Activated CD4-positive, CD25-positive, alpha-beta regulatory T cell treated with anti-CD3 and anti-CD28 coated beads, Interleukin-2, amount 50 U/mL, for 24 hours (primary cell): ENCODE measurements around the gene ZNF732.
"Not testable (repeated sequence)": the region's sequence is repeated elsewhere in the genome, so short reads cannot be mapped to it uniquely, and the experiment has no call there.

ENCODE experiments used
- ATAC-seq, 2 donors: fragments of 150-1000 bp; cut with Tn5 transposase; one replicate each; pipeline ENCODE4 v1.10.0; 2021; ENCODE audit warnings: mild to moderate bottlenecking in 1 of 2, moderate library complexity in 1 of 2

Gene ZNF732

DNA sequence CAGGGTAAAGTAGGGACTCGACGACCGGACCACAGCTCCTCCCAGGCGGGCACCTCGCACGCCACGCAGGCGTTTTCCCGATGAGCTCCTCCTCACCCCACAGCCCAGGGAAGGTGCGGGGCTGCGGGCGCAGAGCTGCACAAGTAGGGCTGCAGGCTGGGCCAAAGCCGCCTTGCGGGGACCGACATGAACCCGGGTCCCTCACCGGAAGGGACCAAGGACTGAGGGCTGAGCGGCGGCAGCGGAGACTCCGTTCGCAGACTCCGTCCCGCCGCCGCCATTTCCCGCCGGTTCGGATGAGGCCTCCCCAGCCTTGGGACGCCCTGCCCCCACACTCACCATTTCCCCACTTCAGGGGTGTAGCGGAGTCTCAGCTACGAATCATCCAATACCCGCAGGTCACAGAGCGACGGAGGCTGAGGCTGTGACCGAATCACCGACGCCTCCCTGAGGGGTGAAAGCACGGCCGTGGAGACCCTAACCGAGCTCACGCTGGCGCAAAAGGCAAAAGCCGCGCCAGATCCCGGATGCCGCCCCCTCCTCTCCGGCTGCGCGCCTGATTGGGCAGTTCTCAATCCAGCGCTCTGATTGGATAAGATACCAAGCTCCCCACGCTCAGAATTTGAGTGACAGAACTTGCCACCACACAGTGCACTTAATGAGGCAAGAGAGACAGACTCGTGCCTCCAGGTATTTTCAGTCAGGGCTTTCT is at the start of gene ZNF732:
TSS of gene ZNF732 (minus strand) at position 506 of the 712 bp plus-strand sequence. CDS start at position 342, 164 bp downstream.
- no peak for ATAC-seq

DNA sequence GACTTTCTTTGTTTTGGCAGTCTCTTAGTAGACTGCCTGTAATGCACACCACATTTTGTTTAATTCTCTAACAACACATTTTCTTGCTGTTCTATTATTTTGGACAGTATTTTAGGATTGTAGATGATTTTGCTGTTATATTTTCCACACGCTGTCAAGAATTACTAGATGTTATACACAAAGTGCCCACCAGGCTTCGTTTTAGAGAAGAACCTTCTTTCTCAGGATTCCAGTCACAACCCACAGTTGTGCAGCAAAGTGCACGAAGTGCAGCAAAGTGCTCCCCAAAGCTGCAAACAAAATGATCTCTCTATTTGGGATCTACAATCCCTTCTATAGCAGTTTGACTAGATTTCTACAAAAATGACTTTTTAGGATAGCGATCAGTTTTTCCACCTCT is 34.7 kb upstream of the ZNF732 start:
- ATAC-seq: no peak

- ATAC-seq: no peak
These were observed 33.5 kb upstream of the ZNF732 start for GRCh38 chr4:338759-339097.

- peak; percentile 34 to 49 for ATAC-seq
These were observed 32.9 kb upstream of the ZNF732 start for GRCh38 chr4:337932-338758.

DNA sequence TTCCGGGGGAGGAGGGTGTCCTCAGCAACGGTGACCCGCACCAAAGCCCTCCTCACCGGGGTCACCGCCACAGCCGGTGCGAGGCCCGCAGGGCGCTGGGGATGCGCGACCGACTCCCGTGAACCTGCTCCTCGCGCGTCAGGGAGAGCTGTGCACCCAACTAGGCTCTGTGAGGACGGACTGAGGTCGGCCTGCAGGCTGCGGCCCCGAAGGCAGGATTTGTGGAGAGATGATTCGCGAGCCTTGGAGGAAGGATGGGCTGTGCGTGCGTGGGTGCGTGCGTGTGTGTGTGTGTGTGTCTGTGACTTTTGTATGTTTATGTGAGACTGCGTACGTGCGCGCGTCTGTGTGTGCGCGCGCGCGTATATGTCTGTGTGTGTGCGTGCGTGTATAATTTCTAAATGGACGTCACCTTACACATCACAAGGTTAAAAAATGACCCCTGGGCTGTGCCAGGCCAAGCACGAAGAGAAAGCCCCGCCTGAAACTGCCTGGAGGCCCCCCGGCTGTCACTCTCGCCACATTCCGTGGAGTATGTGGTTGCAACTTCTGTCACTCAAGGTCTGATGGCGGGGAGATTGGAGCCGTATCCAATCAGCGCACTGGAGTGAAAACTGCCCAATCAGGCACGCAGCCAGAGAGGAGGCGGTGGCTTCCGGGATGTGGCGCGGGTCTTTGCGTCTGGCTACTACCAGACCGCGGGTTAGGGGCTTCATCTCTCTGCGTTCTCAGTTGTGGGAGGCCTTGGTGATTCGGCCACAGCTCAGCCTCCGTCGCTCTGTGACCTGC is 32.1 kb upstream of the ZNF732 start, which contains the start of gene ZNF141:
TSS of gene ZNF141 (plus strand) at position 672 of the 789 bp plus-strand sequence. CDS start 170 bp downstream, outside the sequence.
- ATAC-seq: peak; percentile 96

DNA sequence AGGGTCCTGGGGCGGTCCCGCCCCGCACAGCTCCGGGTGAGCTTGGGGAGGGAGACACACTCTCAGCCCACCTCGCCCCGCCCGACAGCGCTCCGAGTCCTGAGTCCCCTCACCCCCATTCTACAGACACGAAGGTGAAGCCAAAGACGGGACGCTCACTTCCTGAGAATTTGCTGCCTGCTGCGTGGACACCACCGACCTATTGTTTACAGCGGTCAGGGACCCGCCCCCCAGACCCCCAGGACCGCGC is 31.5 kb upstream of the ZNF732 start:
- ATAC-seq: no peak

DNA sequence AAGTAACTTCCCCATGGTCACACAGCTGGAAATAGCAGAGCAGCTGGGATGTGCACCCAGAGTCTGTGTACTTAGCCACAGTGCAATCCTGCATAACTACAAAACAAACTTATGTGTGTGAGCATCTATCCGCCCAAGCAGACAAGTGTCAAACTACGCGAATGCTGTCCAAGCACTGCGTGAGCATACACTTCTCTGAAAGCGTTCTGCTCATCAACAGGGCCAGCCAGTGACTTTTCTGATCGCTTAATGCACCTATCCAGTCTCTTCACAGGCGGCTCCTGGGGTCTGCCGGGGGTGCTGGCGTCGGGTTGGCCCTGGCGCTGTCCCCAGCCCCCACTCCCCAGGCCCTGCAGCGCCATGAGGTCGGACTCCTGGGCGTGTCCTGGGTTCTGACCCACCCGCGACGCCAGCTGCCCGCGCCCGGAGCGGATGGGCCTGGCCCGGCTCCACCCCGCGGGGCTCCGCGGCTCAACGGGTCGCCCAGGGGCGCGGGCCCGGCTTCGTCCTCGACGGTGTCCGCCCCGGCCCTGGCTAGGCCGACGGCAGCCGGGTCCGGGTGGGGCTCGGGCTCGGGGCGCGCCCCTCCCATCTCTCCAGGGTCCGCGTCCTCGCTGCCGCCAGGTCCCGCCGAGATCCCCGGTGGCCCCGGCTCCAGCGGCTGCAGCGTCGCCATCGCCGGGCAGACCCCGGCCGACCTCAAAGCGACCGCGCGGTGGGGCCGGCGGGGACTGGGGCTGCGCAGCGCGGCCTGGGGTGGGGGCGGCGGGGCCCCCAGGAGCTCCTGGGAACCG is 31.0 kb upstream of the ZNF732 start:
- no peak for ATAC-seq

- ATAC-seq: no peak
These were observed 30.2 kb upstream of the ZNF732 start for GRCh38 chr4:335515-335914.

DNA sequence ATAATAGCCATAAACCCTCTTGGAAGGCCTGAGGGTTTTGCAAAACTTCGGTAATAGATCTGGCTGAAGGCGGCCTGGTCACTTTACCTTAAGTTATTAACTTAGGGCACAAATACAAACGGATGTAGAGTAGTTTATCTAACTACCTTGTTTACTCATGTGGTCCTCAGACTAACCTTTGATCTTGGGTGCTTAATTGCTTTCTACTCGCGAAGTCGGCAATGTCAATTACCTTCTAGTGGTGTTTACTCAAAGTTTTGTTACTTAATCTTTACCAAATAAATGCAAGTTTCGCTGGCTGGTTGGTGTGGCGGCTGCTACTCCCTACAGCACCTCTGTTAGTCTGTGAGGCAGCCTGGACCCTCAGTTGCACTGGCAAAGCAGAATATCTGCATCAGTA is 23.5 kb upstream of the ZNF732 start:
- no peak for ATAC-seq

DNA sequence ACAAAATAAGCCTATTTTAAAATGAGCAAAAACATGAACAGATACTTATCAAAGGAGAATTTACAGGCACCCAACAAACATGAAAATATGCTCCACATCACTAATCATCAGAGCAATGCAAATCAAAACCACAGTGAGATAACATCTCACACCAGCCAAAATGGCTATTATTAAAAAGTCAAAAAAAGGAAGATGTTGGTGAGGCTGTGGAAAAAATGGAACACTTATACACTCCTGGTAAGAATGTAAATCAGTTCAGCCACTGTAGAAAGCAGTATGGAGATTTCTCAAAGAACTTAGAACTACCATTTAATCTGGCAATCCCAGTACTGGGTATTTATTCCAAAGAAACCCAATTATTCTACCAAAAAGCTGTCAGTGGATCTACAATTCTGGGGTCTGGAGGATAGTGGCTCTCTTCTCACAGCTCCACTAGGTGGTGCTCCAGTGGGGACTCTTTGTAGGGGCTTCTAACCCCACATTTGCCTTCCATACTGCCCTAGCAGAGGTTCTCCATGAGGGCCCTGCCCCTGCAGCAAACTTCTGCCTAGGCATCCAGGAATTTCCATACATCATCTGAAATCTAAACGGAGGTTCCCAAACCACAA is 9.1 kb upstream of the ZNF732 start:
- ATAC-seq: no peak

GRCh38 chr4:309807-310206 is 4.5 kb upstream of the ZNF732 start:
- no peak for ATAC-seq

GRCh38 chr4:306551-306961 is 1.3 kb upstream of the ZNF732 start:
- no peak for ATAC-seq

DNA sequence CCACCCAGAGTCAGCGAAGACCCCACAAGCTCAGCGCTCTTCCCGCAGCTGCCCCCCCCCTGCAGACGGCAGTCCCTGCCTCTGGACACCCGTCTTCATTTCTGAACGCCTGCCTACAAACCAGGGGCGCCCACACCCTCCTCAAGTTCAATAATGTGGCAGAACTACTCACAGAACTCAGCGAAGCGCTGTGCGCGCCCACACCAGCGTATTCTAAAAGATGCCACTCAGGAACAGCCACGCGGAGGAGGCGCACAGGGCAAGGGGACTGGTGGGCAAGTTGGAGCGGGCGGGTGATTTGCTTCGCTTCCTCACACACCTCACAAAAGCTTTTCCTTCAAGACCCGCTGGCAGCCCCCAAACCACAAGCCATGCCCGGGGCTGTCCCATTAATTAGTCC is 758 bp downstream of the ZNF732 start:
- ATAC-seq: not testable (repeated sequence)

- no peak for ATAC-seq
These were observed 2.9 kb downstream of the ZNF732 start for GRCh38 chr4:302381-302780.

- ATAC-seq: no peak
These were observed 10.5 kb downstream of the ZNF732 start for GRCh38 chr4:294732-295131.

GRCh38 chr4:288891-289290 is 16.4 kb downstream of the ZNF732 start:
- no peak for ATAC-seq

GRCh38 chr4:273309-274017 is 31.8 kb downstream of the ZNF732 start:
- ATAC-seq: no peak

DNA sequence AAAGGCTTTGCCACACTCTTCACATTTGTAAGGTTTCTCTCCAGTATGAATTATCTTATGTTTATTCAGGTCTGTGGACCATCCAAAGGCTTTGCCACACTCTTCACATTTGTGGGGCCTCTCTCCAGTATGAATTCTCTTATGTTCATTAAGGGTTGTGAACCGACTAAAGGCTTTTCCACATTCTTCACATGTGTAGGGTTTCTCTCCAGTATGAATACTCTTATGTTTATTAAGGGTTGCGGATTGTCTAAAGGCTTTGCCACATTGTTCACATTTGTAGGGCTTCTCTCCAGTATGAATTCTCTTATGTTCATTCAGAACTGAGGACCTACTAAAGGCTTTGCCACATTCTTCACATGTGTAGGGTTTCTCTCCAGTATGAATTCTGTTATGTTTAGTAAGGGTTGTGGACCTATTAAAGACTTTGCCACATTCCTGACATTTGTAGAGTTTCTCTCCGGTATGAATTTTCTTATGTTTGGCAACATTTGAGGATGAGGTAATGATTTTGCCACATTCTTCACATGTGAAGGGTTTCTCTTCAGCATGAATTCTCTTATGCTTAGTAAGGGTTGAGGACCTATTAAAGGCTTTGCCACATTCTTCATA is 33.7 kb downstream of the ZNF732 start:
- no peak for ATAC-seq

DNA sequence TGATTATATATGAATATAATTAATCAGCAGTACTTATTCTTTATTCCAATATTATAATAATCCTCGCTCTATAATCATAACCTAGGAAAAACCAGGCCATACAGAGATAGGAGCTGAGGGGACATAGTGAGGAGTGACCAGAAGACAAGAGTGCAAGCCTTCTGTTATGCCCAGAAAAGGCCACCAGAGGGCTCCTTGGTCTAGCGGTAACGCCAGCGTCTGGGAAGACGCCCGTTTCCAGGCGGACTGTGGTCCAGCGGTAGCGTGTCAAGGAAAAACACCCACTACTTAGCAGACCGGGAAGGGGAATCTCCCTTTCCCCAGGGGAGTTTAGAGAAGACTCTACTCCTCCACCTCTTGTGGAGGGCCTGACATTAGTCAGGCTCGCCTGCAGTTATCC is 46.0 kb downstream of the ZNF732 start:
- not testable (repeated sequence) for ATAC-seq

DNA sequence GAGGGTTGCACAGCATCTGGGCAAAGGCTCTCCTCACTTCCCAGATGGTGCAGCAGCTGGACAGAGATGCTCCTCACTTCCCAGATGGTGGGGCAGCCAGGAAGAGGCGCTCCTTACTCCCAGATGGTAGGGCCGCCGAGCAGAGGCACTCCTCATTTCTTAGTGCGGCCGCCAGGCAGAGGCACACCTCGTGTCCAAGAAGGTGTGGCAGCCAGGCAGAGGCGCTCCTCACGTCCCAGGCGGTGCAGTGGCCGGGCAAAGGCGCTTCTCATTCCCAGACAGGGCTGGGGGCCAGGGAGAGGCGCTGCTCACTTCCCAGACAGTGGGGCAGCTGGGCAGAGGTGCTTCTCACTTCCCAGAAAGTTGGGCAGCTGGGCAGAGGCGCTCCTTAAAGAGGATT is 48.8 kb downstream of the ZNF732 start:
- no peak for ATAC-seq
